Activated CD8-positive, alpha-beta memory T cell treated with anti-CD3 and anti-CD28 coated beads, Interleukin-2, amount 10 ng/mL, durations not matched to agents 7 days and 5 days (primary cell): ENCODE data around the gene PIGN. TPM values are rescaled to one million over a fixed set of nuclear protein-coding genes. Genes with fewer than 3 reads are reported as not detected.

Experiments used
- ATAC-seq: fragments of 150-1000 bp; cut with Tn5 transposase; one replicate; pipeline ENCODE4 v1.10.0; 2021; ENCODE audit warnings: moderate library complexity
- CTCF ChIA-PET: fragments of 350-600 bp; sonication (Branson Sonifier 250); formaldehyde crosslinking; loops from one replicate; lab custom pipeline; 2021; ENCODE audit warnings: antibody characterized with exemption; lab: Charles Lee
- DNase-seq: peaks from one replicate; pipeline ENCODE4 v3.0.0-alpha.2; 2020
- H3K27ac Mint-ChIP-seq: one replicate; pipeline ENCODE4 v1.8.0; 2021; ENCODE audit warnings: mild to moderate bottlenecking, mixed read lengths
- H3K27me3 Mint-ChIP-seq: one replicate; pipeline ENCODE4 v1.8.0; 2021; ENCODE audit warnings: mixed read lengths
- H3K36me3 Mint-ChIP-seq: one replicate; pipeline ENCODE4 v1.8.0; 2021; ENCODE audit warnings: mild to moderate bottlenecking, mixed read lengths
- H3K4me1 Mint-ChIP-seq: one replicate; pipeline ENCODE4 v1.8.0; 2021; ENCODE audit warnings: mixed read lengths
- H3K4me3 Mint-ChIP-seq: one replicate; pipeline ENCODE4 v1.8.0; 2021; ENCODE audit warnings: mild to moderate bottlenecking, moderate library complexity, mixed read lengths
- H3K9me3 Mint-ChIP-seq: one replicate; pipeline ENCODE4 v1.8.0; 2022; ENCODE audit warnings: low read depth, mixed read lengths
- total RNA-seq, 2 experiments: library from RNA; stranded (reverse); gene quantifications; one replicate each; pipeline ENCODE4 v1.2.3, GENCODE V29; 2021

The PIGN gene, protein sequence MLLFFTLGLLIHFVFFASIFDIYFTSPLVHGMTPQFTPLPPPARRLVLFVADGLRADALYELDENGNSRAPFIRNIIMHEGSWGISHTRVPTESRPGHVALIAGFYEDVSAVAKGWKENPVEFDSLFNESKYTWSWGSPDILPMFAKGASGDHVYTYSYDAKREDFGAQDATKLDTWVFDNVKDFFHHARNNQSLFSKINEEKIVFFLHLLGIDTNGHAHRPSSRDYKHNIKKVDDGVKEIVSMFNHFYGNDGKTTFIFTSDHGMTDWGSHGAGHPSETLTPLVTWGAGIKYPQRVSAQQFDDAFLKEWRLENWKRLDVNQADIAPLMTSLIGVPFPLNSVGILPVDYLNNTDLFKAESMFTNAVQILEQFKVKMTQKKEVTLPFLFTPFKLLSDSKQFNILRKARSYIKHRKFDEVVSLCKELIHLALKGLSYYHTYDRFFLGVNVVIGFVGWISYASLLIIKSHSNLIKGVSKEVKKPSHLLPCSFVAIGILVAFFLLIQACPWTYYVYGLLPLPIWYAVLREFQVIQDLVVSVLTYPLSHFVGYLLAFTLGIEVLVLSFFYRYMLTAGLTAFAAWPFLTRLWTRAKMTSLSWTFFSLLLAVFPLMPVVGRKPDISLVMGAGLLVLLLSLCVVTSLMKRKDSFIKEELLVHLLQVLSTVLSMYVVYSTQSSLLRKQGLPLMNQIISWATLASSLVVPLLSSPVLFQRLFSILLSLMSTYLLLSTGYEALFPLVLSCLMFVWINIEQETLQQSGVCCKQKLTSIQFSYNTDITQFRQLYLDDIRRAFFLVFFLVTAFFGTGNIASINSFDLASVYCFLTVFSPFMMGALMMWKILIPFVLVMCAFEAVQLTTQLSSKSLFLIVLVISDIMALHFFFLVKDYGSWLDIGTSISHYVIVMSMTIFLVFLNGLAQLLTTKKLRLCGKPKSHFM
- total RNA-seq = 10 to 100 TPM; 27.8 to 32.1 TPM

DNA sequence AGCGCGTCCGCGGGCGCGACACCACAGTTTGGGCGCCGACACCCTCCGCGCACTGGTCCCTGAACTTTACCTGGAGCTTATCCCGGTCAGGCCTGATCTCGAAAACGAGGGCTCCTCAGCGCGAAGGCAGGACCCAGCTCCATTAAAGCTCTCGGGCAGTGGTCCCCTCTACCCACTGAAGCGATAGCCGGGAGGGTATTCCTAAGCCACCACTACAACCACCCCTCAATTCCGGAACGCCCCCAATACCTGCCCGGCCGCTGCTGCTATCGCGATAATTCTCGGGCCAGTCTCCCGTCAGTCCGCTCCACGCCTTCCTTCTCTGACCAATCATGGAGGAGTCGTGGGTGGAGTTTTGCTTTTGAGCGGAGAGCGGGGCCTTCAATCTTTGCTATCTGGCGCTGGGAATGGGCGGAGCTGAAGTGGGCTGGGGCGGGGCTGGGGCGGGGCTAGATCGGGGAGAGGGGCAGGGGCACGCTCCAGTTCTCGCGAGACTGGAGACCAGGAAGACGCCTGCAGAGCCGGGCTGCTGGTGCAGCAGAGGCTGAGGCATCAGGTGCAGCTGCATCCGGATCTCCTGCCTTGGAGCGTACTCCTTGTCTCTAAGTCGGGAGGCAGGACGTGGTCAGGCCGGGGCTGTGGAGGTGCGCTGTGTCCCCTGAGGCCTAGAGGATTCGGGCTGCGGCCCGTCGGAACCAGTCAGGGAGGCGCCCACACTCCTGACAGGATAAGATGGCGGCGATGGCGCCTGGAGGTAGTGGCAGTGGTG, at the start of gene PIGN, which contains the start of gene RELCH:
TSS of gene PIGN (minus strand) at position 283 of the 769 bp plus-strand sequence. CDS start 25,703 bp downstream, outside the sequence.
TSS of gene RELCH (plus strand) at position 482 of the 769 bp plus-strand sequence. CDS start at position 733, 251 bp downstream.
- peaks cover 54% of the 10 kb centered on the region for H3K4me1 Mint-ChIP-seq
- H3K9me3 Mint-ChIP-seq = no peaks in the 10 kb centered on the region
- ATAC-seq = peak; percentile 92
- H3K27me3 Mint-ChIP-seq = no peaks in the 10 kb centered on the region
- DNase-seq = peak; percentile 98
- H3K4me3 Mint-ChIP-seq = peak within 1 kb of the TSS; percentile 99
- CTCF ChIA-PET = interaction anchor here (0.9 to 2.7 kb wide), 10 partner anchors 9 to 399 kb away, joined by 3 to 32 read pairs (median 6); no protein-coding TSS in a partner anchor
- H3K36me3 Mint-ChIP-seq = peaks cover 23% of the 10 kb centered on the region
- H3K27ac Mint-ChIP-seq = peak within 1 kb of the TSS; percentile 95

DNA sequence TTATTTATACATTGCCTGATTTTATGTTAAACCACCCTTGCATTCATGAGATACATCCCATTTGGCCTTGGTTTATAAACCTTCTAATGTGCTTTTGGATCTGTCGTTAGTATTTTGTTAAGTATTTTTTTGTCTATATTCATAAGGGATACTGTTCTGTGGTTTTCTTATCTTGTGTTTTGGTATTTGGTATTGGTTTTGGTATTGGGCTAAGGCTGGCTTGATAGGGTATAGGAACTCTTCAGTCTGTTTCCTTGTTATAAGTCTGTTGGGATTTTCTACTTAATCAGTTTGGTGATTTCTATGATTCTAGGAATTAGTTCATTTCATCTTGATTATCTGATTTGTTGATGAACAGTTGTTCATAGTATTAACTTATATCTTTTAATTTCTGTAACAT, 49.4 kb upstream of the PIGN start:
- no peak overlapping the region for H3K27ac Mint-ChIP-seq
- H3K9me3 Mint-ChIP-seq = peaks cover 7% of the 10 kb centered on the region
- CTCF ChIA-PET = no interaction called here
- DNase-seq (no peak), ATAC-seq (no peak)
- H3K27me3 Mint-ChIP-seq = no peaks in the 10 kb centered on the region
- H3K36me3 Mint-ChIP-seq = peaks cover 55% of the 10 kb centered on the region
- peaks cover 13% of the 10 kb centered on the region for H3K4me1 Mint-ChIP-seq
- H3K4me3 Mint-ChIP-seq = no peak overlapping the region

DNA sequence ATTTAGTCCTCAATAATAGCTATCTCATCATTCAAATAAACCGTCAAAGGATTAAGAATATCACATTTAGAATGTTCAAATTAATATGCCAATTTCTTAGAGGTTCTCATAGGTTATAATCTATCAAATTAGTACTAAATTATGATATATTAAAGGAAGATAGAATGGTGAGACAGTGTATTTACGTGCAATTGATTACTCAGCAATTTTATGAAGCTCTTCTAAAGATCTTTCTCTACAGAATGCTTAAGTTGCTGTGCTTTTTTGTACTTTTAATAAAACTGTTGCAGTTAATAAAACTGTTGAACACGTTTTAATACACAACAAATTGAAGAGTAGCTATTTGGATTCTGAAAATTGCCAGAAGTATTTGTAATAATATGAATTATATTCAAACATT, 39.2 kb upstream of the PIGN start:
- no peak for DNase-seq
- Mint-ChIP-seq H3K4me3 (no peak overlapping the region), H3K27me3 (no peaks in the 10 kb centered on the region), H3K4me1 (no peaks in the 10 kb centered on the region), H3K9me3 (peaks cover 5% of the 10 kb centered on the region), H3K36me3 (peaks cover 63% of the 10 kb centered on the region), H3K27ac (no peak overlapping the region)
- no peak for ATAC-seq
- CTCF ChIA-PET = interaction anchor here (1.3 kb wide), 1 partner anchor 27 kb away, joined by 5 read pairs; no protein-coding TSS in a partner anchor

DNA sequence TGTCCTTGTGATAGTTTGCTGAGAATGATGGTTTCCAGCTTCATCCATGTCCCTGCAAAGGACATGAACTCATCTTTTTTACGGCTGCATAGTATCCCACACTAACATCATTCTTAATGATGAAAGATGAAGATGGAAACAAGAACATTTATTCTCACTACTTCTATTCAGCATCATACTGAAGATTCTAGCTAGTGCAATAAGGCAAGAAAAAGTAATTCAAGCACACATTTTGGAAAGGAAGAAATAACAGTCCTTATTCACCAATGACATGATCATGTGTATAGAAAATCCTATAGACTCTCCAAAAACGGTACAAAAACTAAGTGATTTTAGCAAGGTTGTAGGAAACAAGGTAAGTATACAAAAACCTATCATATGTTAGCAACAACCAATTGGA, 37.4 kb upstream of the PIGN start:
- peaks cover 5% of the 10 kb centered on the region for H3K9me3 Mint-ChIP-seq
- H3K36me3 Mint-ChIP-seq = peaks cover 56% of the 10 kb centered on the region
- ATAC-seq (no peak), DNase-seq (no peak)
- no peaks in the 10 kb centered on the region for H3K27me3 Mint-ChIP-seq
- no peak overlapping the region for H3K27ac Mint-ChIP-seq
- H3K4me3 Mint-ChIP-seq = no peak overlapping the region
- H3K4me1 Mint-ChIP-seq = no peaks in the 10 kb centered on the region
- CTCF ChIA-PET = no interaction called here

DNA sequence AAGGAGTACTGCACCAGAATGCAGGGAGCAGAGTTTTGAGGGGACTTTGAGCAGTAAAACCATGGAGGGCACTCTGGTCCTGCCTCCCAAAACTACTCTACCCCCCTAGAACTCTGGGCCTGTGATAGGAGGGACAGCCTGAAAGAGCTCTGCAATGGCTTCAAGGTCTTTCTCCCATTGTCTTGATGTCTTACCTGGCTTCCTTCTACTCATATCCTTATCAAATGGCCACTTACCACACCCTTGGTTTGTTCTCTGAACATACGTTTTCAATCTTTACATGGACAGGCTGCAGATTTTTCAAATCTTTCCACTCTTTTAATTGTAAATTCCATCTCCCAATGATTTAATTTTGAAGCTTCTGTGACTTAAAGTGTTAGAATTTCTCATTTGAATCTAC, 27.9 kb upstream of the PIGN start:
- Mint-ChIP-seq H3K27me3 (no peaks in the 10 kb centered on the region), H3K4me1 (peaks cover 1% of the 10 kb centered on the region), H3K4me3 (no peak overlapping the region), H3K27ac (no peak overlapping the region), H3K9me3 (peaks cover 6% of the 10 kb centered on the region), H3K36me3 (peaks cover 45% of the 10 kb centered on the region)
- no peak for ATAC-seq
- no peak for DNase-seq
- CTCF ChIA-PET = interaction anchor here (1.7 kb wide), 1 partner anchor 34 kb away, joined by 8 read pairs; no protein-coding TSS in a partner anchor

DNA sequence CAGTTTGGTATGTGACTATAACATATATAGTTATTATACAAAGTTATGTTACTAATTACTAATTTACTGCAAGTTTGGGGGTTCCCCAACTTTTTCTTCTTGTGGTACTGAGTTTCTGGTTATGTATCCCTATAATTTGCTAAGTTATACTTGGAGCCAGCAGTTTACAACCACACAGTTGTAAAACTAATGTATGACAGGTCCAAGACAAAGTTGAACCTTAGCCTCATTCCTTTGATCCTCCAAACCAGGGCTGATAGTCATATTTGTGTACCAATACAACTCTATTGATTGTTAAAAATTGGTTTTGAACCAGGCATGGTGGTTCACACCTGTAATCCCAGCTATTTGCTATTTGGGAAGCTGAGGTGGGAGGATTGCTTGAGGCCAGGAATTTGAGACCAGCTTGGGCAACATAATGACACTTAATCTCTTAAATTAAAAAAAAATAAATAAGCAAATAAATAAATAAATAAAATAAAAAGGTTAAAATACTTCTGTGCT, 24.5 kb upstream of the PIGN start:
- no peaks in the 10 kb centered on the region for H3K27me3 Mint-ChIP-seq
- DNase-seq = no peak
- no peak overlapping the region for H3K27ac Mint-ChIP-seq
- peaks cover 58% of the 10 kb centered on the region for H3K36me3 Mint-ChIP-seq
- H3K4me1 Mint-ChIP-seq = peaks cover 9% of the 10 kb centered on the region
- H3K4me3 Mint-ChIP-seq = no peak overlapping the region
- CTCF ChIA-PET = no interaction called here
- peaks cover 6% of the 10 kb centered on the region for H3K9me3 Mint-ChIP-seq
- ATAC-seq = no peak

DNA sequence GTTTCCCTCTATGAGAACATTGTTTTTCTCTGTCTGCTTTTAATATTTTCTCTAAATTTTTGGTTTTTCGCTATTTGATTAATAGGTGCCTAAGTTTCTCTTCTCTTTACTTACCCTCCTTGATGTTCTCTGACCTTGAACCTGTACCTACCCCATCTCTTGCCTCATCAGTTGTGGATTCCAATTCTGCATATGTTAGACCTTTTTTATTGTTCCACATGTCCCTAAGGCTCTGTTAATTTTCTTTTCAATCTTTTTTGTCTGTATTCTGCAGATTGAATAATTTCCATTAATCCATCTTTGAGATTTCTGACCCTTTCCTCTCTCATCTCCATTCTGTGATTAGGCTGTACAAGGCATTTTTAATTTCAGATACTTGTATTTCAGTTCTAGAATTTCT, 23.3 kb upstream of the PIGN start:
- CTCF ChIA-PET = interaction anchor here (1.3 kb wide), 1 partner anchor 10 kb away, joined by 3 read pairs; no protein-coding TSS in a partner anchor
- Mint-ChIP-seq H3K27me3 (no peaks in the 10 kb centered on the region), H3K9me3 (peaks cover 6% of the 10 kb centered on the region), H3K4me3 (no peak overlapping the region), H3K27ac (no peak overlapping the region), H3K4me1 (peaks cover 9% of the 10 kb centered on the region), H3K36me3 (peaks cover 54% of the 10 kb centered on the region)
- DNase-seq (no peak), ATAC-seq (no peak)

DNA sequence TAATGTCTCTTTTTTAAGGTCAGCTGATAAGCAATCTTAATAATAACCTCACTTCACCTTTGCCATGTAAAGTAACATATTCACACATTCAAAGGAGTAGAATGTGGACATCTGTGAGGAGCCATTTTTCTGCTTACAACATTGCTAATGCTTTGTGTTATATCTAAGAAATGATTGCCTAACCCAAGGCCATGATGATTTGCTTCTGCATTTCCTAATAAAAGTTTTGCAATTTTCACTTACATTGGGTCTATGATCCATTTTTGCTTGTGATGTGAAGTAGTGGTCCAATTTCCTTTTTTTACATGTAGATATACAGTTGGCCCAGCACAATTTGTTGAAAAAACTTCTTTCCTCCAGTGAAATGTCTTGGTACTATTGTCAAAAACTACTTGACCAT, 22.2 kb upstream of the PIGN start:
- no peak for DNase-seq
- Mint-ChIP-seq H3K27me3 (no peaks in the 10 kb centered on the region), H3K36me3 (peaks cover 51% of the 10 kb centered on the region), H3K4me3 (no peak overlapping the region), H3K27ac (no peak overlapping the region), H3K9me3 (peaks cover 6% of the 10 kb centered on the region), H3K4me1 (peaks cover 9% of the 10 kb centered on the region)
- CTCF ChIA-PET = interaction anchor here (0.6 to 1.3 kb wide), 2 partner anchors 9 to 38 kb away, joined by 3 read pairs; no protein-coding TSS in a partner anchor
- ATAC-seq = no peak

DNA sequence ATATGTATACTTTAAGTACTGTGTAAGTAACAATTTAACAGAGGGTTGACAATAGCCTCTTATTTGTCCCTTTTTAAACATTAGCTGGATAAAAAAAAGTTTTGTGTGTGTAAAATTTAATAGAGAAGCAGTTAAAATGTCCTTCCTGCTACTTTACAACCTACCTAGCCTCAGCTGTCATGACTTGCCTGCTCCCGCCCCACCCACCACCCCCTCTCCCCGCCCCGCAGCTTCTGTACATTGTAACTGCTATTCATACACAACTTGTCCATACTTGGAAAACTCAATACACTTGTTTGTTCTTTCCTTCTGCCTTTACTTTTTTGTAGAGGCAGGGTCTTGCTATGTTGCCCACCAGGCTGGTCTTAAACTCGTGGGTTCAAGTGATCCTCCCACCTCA, 19.7 kb upstream of the PIGN start:
- Mint-ChIP-seq H3K4me1 (peaks cover 9% of the 10 kb centered on the region), H3K27ac (no peak overlapping the region), H3K27me3 (no peaks in the 10 kb centered on the region), H3K36me3 (peaks cover 40% of the 10 kb centered on the region), H3K4me3 (no peak overlapping the region), H3K9me3 (peaks cover 6% of the 10 kb centered on the region)
- DNase-seq (no peak), ATAC-seq (no peak)
- CTCF ChIA-PET = no interaction called here

DNA sequence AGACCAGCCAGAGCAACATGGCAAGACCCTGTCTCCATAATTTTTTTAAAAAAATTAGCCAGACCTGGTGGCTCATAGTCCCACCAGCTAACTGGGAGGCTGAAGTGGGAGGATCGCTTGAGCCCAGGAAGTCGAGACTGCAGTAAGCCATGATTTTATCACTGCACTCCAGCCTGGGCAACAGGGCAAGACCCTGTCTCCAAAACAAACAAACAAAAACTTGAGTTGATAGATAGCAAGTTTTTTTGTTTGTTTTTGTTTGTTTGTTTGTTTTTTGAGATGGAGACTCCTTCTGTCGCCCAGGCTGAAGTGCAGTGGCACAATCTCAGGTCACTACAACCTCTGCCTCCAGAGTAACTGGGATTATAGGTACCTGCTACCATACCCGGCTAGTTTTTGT, 19.0 kb upstream of the PIGN start:
- CTCF ChIA-PET = interaction anchor here (1.8 kb wide), 1 partner anchor 10 kb away, joined by 4 read pairs; no protein-coding TSS in a partner anchor
- ATAC-seq = no peak
- no peak overlapping the region for H3K27ac Mint-ChIP-seq
- peaks cover 9% of the 10 kb centered on the region for H3K4me1 Mint-ChIP-seq
- H3K4me3 Mint-ChIP-seq = no peak overlapping the region
- peaks cover 6% of the 10 kb centered on the region for H3K9me3 Mint-ChIP-seq
- DNase-seq = no peak
- no peaks in the 10 kb centered on the region for H3K27me3 Mint-ChIP-seq
- peaks cover 36% of the 10 kb centered on the region for H3K36me3 Mint-ChIP-seq

DNA sequence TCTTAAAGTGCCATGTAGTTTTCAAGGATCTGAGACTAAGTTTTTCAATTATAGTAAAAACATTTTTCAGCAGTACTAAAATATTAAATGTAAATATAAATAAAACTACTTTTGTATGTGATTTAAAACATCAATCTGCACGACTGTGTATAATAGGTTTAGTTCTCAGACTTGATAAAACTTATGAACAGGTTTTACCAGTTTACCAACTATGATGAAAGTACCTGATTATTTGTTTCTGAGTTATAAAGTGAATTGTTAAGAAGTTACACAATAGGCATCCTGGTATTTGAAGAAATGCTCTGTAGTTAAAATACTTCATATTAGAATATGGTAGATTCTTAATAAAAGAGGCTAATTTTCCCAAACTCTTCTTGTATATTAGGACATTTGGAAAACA, 15.0 kb upstream of the PIGN start:
- no peak overlapping the region for H3K4me3 Mint-ChIP-seq
- peaks cover 10% of the 10 kb centered on the region for H3K4me1 Mint-ChIP-seq
- DNase-seq (no peak), ATAC-seq (no peak)
- H3K36me3 Mint-ChIP-seq = peaks cover 8% of the 10 kb centered on the region
- CTCF ChIA-PET = no interaction called here
- no peaks in the 10 kb centered on the region for H3K27me3 Mint-ChIP-seq
- H3K9me3 Mint-ChIP-seq = no peaks in the 10 kb centered on the region
- no peak overlapping the region for H3K27ac Mint-ChIP-seq

DNA sequence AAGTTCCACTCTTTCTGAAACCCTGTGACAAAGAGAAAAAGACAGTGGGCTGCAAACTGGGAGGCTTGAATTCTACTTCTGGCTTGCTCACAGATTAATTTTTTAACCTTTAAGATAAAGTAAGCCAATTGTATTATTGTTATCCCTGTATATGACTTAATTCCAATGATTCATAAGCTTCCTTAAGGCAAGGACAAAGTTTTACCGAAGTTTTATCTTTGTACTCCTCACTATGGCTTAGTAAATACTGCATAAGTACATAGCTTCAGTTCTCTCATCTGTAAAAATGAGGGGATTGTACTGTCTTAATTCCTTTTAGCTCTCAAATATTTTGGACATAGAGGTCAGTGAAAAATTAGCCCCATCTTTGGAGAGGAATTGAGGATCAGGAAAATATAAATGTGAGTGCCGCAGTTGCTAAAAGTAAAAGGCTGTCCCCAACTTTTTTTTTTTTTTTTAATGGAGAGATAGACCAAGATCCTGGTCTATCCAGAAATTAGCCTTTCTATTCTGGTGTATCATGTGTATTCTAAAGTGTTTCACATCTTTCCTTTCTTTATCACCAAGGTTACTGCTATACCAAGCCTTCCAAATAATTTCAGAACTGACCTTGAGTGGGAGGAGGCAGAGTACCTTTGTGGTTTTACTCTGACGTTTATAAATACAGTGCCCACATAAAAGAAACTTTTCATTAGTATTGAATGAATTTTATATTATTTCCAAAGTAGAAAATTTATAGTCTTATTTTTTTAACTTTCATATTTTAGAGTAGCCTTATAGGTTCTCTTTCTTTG, 13.5 kb upstream of the PIGN start:
- DNase-seq = no peak
- Mint-ChIP-seq H3K9me3 (no peaks in the 10 kb centered on the region), H3K36me3 (peaks cover 12% of the 10 kb centered on the region), H3K27me3 (no peaks in the 10 kb centered on the region), H3K4me3 (no peak overlapping the region), H3K27ac (no peak overlapping the region), H3K4me1 (peaks cover 13% of the 10 kb centered on the region)
- CTCF ChIA-PET = interaction anchor here (1.1 to 2.7 kb wide), 7 partner anchors 9 to 235 kb away, joined by 3 to 7 read pairs (median 4); partner anchors contain the start of genes PIGN and RELCH
- no peak for ATAC-seq
